CD14-positive monocyte (primary cell): ENCODE measurements around the gene ANKIB1. TPM values are rescaled to one million over a fixed set of nuclear protein-coding genes. Genes with fewer than 3 reads are reported as not detected.

Source experiments
- DNase-seq, 3 donors: peaks; one replicate each; pipeline ENCODE4 v3.0.0-alpha.2; 2011 to 2022
- H2AFZ ChIP-seq: 2 replicates; pipeline ENCODE4 v1.6.0; 2012; ENCODE audit warnings: mild to moderate bottlenecking, low read depth, low read length, inconsistent platforms; ENCODE audit not compliant: insufficient read depth, poor library complexity, severe bottlenecking
- H3K27ac ChIP-seq, 2 donors: 1 replicate in 1 of 2; 2 replicates in 1 of 2; pipeline ENCODE4 v1.5.1; 2012 to 2013; ENCODE audit warnings: low read length in 2 of 2, control low read depth in 1 of 2, inconsistent platforms in 1 of 2, low read depth in 1 of 2, mild to moderate bottlenecking in 1 of 2
- H3K27me3 ChIP-seq, 2 donors: one replicate each; pipeline versions ENCODE4 v1.6.0 to v1.6.1; 2011 to 2013; ENCODE audit warnings: low read length in 2 of 2; ENCODE audit not compliant: control insufficient read depth in 2 of 2, insufficient read depth in 2 of 2
- H3K36me3 ChIP-seq, 2 donors: replicated peaks in 1 of 2; 1 replicate in 1 of 2; 2 replicates in 1 of 2; pipeline versions ENCODE4 v1.5.1 to v1.6.1; 2012 to 2013; ENCODE audit warnings: low read length in 2 of 2, control low read depth in 1 of 2, inconsistent platforms in 1 of 2, mild to moderate bottlenecking in 1 of 2; ENCODE audit not compliant: insufficient read depth in 2 of 2, control insufficient read depth in 1 of 2
- H3K4me1 ChIP-seq, 2 donors: 1 replicate in 1 of 2; 2 replicates in 1 of 2; pipeline versions ENCODE4 v1.5.1 to v1.6.1; 2012 to 2013; ENCODE audit warnings: low read length in 2 of 2, control low read depth in 1 of 2, inconsistent platforms in 1 of 2, mild to moderate bottlenecking in 1 of 2, moderate library complexity in 1 of 2; ENCODE audit not compliant: insufficient read depth in 2 of 2, control insufficient read depth in 1 of 2
- H3K4me2 ChIP-seq: replicated peaks from 2 replicates; pipeline ENCODE3; 2012; ENCODE audit warnings: low read length, moderate library complexity, mild to moderate bottlenecking; ENCODE audit not compliant: poor library complexity, severe bottlenecking; ENCODE audit errors: extremely low read depth
- H3K4me3 ChIP-seq, 3 experiments: fragments of 200-600 bp in 1 of 3; sonication (generic) in 1 of 3; replicated peaks in 1 of 3; 1 replicate in 2 of 3; 2 replicates in 1 of 3; pipeline ENCODE4 v1.5.1; 2011 to 2013; ENCODE audit warnings: low read length in 3 of 3, mild to moderate bottlenecking in 3 of 3, control low read depth in 2 of 3, low read depth in 2 of 3, inconsistent platforms in 1 of 3, moderate library complexity in 1 of 3
- H3K79me2 ChIP-seq: 2 replicates; pipeline ENCODE4 v1.6.0; 2012; ENCODE audit warnings: mild to moderate bottlenecking, control low read depth, inconsistent platforms, low read length, moderate library complexity; ENCODE audit not compliant: insufficient read depth
- H3K9ac ChIP-seq: 2 replicates; pipeline ENCODE4 v1.6.0; 2017; ENCODE audit warnings: low read length, mild to moderate bottlenecking; ENCODE audit not compliant: insufficient read depth, poor library complexity, severe bottlenecking
- H3K9me3 ChIP-seq, 2 donors: replicated peaks in 1 of 2; 1 replicate in 1 of 2; 2 replicates in 1 of 2; pipeline versions ENCODE4 v1.5.1 to v1.6.1; 2012 to 2013; ENCODE audit warnings: low read length in 2 of 2, control low read depth in 1 of 2; ENCODE audit not compliant: control insufficient read depth in 1 of 2, insufficient read depth in 1 of 2
- H4K20me1 ChIP-seq: 2 replicates; pipeline ENCODE4 v1.6.0; 2012; ENCODE audit warnings: mild to moderate bottlenecking, low read length, control low read depth, moderate library complexity; ENCODE audit not compliant: insufficient read depth
- H3K27ac Mint-ChIP-seq, 7 donors: one replicate each; pipeline ENCODE4 v1.8.0; 2020; ENCODE audit warnings: mild to moderate bottlenecking in 7 of 7, mixed read lengths in 7 of 7, moderate library complexity in 6 of 7, inconsistent platforms in 2 of 7
- H3K27me3 Mint-ChIP-seq, 3 donors: one replicate each; pipeline ENCODE4 v1.8.0; 2021 to 2022; ENCODE audit warnings: low read depth in 3 of 3, mild to moderate bottlenecking in 3 of 3, mixed read lengths in 3 of 3, moderate library complexity in 3 of 3, inconsistent platforms in 1 of 3
- H3K36me3 Mint-ChIP-seq, 2 donors: one replicate each; pipeline ENCODE4 v1.8.0; 2020; ENCODE audit warnings: mixed read lengths in 2 of 2, inconsistent platforms in 1 of 2, mild to moderate bottlenecking in 1 of 2
- H3K4me1 Mint-ChIP-seq: one replicate; pipeline ENCODE4 v1.8.0; 2020; ENCODE audit warnings: mild to moderate bottlenecking, mixed read lengths
- H3K4me3 Mint-ChIP-seq, 2 donors: one replicate each; pipeline ENCODE4 v1.8.0; 2020; ENCODE audit warnings: mild to moderate bottlenecking in 2 of 2, mixed read lengths in 2 of 2, moderate library complexity in 1 of 2
- H3K9me3 Mint-ChIP-seq, 7 donors: one replicate each; pipeline ENCODE4 v1.8.0; 2020 to 2022; ENCODE audit warnings: mixed read lengths in 7 of 7, mild to moderate bottlenecking in 6 of 7, moderate library complexity in 6 of 7, inconsistent platforms in 2 of 7
- WGBS: methylation state at CpG from one replicate; pipeline ENCODE4 v1.1.5; 2013; ENCODE audit warnings: missing lambda C conversion rate; ENCODE audit not compliant: insufficient coverage; 5-methylcytosine and 5-hydroxymethylcytosine counted together
- intact Hi-C, 2 donors: fragments of 100-400 bp; cut with micrococcal nuclease; formaldehyde crosslinking; loops; one replicate each; pipeline versions ENCODE4 v1.15.0 to v1.15.1; 2023
- polyA plus RNA-seq, 3 donors: library from polyadenylated mRNA; depleted of rRNA in 1 of 3; unstranded in 2 of 3; stranded (reverse) in 1 of 3; fragments of 300-500 nt in 2 of 3; fragments of >200 nt in 1 of 3; fragmentation: Illumina TruSeq in 2 of 3; gene quantifications; 1 replicate in 2 of 3; 2 replicates in 1 of 3; pipeline ENCODE4 v1.2.3, GENCODE V29; 2012 to 2021
- TF ChIP-seq, protein P1 (sequence below): fragments of 200-600 bp; IDR thresholded peaks from one replicate; pipeline ENCODE4 v1.8.0; 2022; ENCODE audit warnings: antibody characterized with exemption, mild to moderate bottlenecking

ANKIB1 gene
- polyA plus RNA-seq, 3 donors: 4.8 to 16.8 (median 5.7) TPM

DNA sequence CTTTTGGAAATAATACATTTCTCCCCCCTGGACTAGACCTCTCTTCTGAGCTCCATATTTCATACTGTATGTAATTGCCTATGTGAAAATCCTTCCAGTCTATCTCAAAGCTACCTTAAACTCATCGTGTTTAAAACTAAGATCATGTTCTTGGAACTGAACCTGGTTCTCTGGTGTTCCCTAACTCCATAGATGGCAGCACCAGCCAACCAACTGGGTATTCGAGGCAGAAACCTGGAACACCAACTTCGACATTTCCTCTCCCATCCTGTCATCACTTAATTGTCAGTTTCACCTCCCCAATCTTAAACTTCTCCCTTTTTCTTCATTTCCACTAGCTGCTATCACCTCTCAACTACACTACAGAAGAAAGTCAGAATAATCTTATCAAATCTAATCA lies 87.0 kb downstream of the ANKIB1 start:
- no peak overlapping the region for H3K27ac Mint-ChIP-seq
- no peak overlapping the region for H2AFZ ChIP-seq
- 85% methylated on average over 3 of the region's 3 CpGs for WGBS
- H3K9me3 Mint-ChIP-seq: peaks cover 0 to 5% (median 2%) of the 10 kb centered on the region in 7 donors
- peaks cover 23 to 32% of the 10 kb centered on the region in 2 donors for H3K36me3 Mint-ChIP-seq
- H3K27ac ChIP-seq: no peak overlapping the region
- H3K4me2 ChIP-seq: no peak overlapping the region
- DNase-seq: no peak
- H3K4me3 Mint-ChIP-seq: no peak overlapping the region
- H3K9ac ChIP-seq: no peak overlapping the region
- intact Hi-C loops: no loop called here
- H3K4me1 ChIP-seq: no peaks in the 10 kb centered on the region
- H3K27me3 Mint-ChIP-seq: peaks cover 0 to 1% (median 0%) of the 10 kb centered on the region in 3 donors
- no peaks in the 10 kb centered on the region for H3K4me1 Mint-ChIP-seq
- no peaks in the 10 kb centered on the region for H3K9me3 ChIP-seq
- H3K27me3 ChIP-seq: no peaks in the 10 kb centered on the region
- no peak overlapping the region for H3K4me3 ChIP-seq
- TF ChIP-seq, protein P1, sequence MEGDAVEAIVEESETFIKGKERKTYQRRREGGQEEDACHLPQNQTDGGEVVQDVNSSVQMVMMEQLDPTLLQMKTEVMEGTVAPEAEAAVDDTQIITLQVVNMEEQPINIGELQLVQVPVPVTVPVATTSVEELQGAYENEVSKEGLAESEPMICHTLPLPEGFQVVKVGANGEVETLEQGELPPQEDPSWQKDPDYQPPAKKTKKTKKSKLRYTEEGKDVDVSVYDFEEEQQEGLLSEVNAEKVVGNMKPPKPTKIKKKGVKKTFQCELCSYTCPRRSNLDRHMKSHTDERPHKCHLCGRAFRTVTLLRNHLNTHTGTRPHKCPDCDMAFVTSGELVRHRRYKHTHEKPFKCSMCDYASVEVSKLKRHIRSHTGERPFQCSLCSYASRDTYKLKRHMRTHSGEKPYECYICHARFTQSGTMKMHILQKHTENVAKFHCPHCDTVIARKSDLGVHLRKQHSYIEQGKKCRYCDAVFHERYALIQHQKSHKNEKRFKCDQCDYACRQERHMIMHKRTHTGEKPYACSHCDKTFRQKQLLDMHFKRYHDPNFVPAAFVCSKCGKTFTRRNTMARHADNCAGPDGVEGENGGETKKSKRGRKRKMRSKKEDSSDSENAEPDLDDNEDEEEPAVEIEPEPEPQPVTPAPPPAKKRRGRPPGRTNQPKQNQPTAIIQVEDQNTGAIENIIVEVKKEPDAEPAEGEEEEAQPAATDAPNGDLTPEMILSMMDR: no peak
- no peaks in the 10 kb centered on the region for H4K20me1 ChIP-seq
- no peaks in the 10 kb centered on the region for H3K79me2 ChIP-seq
- H3K36me3 ChIP-seq: peaks cover 2 to 33% of the 10 kb centered on the region in 2 donors

DNA sequence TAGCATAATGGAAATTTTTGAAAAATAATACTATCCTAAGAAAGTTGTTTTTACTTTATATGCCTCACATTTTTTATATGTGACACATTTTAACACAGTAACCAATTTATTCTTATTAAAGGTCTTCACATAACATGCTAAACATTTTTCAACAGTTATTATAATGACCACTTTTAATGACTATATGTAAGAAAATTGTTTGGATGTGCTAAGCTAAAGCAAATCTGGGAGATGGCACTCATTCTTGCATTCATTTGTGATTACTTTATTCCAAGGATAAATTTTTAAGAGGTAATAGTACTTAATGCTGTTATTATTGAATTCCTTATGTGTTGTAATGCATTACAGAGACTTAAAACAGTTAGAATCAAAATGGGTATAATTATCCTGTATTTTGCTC lies 88.1 kb downstream of the ANKIB1 start:
- TF ChIP-seq, protein P1: no peak
- Histone ChIP-seq H3K4me1 (no peaks in the 10 kb centered on the region), H3K4me2 (no peak overlapping the region), H4K20me1 (no peaks in the 10 kb centered on the region), H3K4me3 (no peak overlapping the region), H3K9me3 (no peaks in the 10 kb centered on the region), H3K27me3 (no peaks in the 10 kb centered on the region), H3K79me2 (no peaks in the 10 kb centered on the region), H3K27ac (no peak overlapping the region), H3K9ac (no peak overlapping the region), H3K36me3 (peaks cover 2 to 33% of the 10 kb centered on the region in 2 donors), H2AFZ (no peak overlapping the region)
- intact Hi-C loops: no loop called here
- Mint-ChIP-seq H3K27ac (no peak overlapping the region), H3K4me3 (no peak overlapping the region), H3K9me3 (peaks cover 0 to 5% (median 2%) of the 10 kb centered on the region in 7 donors), H3K4me1 (no peaks in the 10 kb centered on the region), H3K36me3 (peaks cover 25 to 26% of the 10 kb centered on the region in 2 donors), H3K27me3 (peaks cover 0 to 1% (median 0%) of the 10 kb centered on the region in 3 donors)
- no peak for DNase-seq
